IMR-90 (cell line): ENCODE measurements around the gene SERPINA6.

Source experiments
- CHD1 ChIP-seq: IDR thresholded peaks from 2 replicates; pipeline ENCODE4 v1.6.1; 2012; ENCODE audit warnings: low read depth, low read length, improper control_type of control experiment
- CTCF ChIP-seq: conservative IDR thresholded peaks from 2 replicates; pipeline ENCODE4 v1.5.1; 2012; ENCODE audit warnings: mild to moderate bottlenecking, low read depth, low read length, improper control_type of control experiment
- NFE2L2 ChIP-seq: fragments of 150-350 bp; IDR thresholded peaks from 2 replicates; pipeline ENCODE4 v1.6.1; 2016; ENCODE audit warnings: low read depth, mild to moderate bottlenecking, low read length
- POLR2A ChIP-seq: IDR thresholded peaks from 2 replicates; pipeline ENCODE4 v1.6.1; 2012; ENCODE audit warnings: mild to moderate bottlenecking, low read depth, low read length
- RAD21 ChIP-seq: IDR thresholded peaks from 2 replicates; pipeline ENCODE4 v1.6.1; 2012; ENCODE audit warnings: low read length, improper control_type of control experiment
- RFX5 ChIP-seq: IDR thresholded peaks from 2 replicates; pipeline ENCODE4 v1.8.0; 2012; ENCODE audit warnings: low read depth, mild to moderate bottlenecking, low read length, moderate library complexity
- USF2 ChIP-seq: fragments of 150-350 bp; IDR thresholded peaks from 2 replicates; pipeline ENCODE4 v1.6.1; 2017; ENCODE audit warnings: mild to moderate bottlenecking, antibody characterized with exemption, low read length, low read depth

- no peak for TF ChIP-seq USF2
- no peak for TF ChIP-seq NFE2L2
- TF ChIP-seq CTCF: no peak
- no peak for TF ChIP-seq POLR2A
- no peak for TF ChIP-seq RFX5
- no peak for TF ChIP-seq RAD21
- no peak for TF ChIP-seq CHD1
These were observed 9.0 kb downstream of the SERPINA6 start for GRCh38 chr14:94313991-94314655.
